Measurements from ENCODE around the gene ABCC6. TPM values are rescaled to one million over a fixed set of nuclear protein-coding genes. Genes with fewer than 3 reads are reported as not detected.
"Not testable (repeated sequence)": the region's sequence is repeated elsewhere in the genome, so short reads cannot be mapped to it uniquely, and the experiment has no call there.

The ABCC6 gene
- total and polyA plus RNA-seq, 8 donors: 12.4 to 44.0 (median 16.2) TPM

DNA sequence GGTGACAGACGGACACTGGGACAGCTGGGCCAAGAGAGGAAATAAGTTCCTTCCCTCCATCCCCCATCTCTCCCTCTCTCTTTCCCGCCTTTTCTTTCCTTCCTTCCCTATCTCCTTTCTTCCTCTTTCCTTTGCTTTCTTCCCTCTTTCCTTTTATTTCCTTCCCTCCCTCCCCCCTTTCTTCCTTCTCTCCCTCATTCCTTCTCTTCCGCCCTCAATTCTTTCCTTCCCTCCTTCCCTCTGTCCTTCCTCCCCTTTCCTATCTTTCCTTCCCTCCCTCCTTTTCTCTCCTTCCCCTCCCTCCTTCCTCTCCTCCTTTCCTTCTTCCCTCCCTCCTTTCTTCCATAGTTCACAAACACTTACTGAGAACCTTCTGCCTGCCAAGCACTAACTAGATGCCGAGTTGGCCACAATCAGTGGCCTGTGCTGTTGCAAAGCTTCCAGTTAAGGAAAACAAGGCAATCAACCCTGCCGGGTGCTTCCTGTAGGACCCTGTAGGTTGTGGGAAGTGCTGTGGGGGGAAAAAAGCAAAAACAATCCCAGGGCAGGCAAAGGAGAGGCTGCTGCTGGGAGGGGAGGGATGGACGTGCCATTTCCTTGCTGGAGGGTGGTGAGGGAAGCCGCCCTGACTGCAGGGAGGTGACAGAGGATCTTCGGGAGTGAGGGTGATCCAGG is 31.7 kb downstream of the ABCC6 start:
- Histone ChIP-seq H3K27me3 (no peaks in the 10 kb centered on the region), H3K4me1 (no peaks in the 10 kb centered on the region), H3K9me3 (no peaks in the 10 kb centered on the region), H3K27ac (no peak overlapping the region), H3K36me3 (peaks cover 0 to 4% of the 10 kb centered on the region in 2 donors), H3K4me3 (no peak overlapping the region)
- ATAC-seq: no peak
- intact Hi-C loops (cut with DNase I): no loop called here
- peak in 1 of 4 donors; percentile 26 for DNase-seq
- TF ChIP-seq, protein P1, sequence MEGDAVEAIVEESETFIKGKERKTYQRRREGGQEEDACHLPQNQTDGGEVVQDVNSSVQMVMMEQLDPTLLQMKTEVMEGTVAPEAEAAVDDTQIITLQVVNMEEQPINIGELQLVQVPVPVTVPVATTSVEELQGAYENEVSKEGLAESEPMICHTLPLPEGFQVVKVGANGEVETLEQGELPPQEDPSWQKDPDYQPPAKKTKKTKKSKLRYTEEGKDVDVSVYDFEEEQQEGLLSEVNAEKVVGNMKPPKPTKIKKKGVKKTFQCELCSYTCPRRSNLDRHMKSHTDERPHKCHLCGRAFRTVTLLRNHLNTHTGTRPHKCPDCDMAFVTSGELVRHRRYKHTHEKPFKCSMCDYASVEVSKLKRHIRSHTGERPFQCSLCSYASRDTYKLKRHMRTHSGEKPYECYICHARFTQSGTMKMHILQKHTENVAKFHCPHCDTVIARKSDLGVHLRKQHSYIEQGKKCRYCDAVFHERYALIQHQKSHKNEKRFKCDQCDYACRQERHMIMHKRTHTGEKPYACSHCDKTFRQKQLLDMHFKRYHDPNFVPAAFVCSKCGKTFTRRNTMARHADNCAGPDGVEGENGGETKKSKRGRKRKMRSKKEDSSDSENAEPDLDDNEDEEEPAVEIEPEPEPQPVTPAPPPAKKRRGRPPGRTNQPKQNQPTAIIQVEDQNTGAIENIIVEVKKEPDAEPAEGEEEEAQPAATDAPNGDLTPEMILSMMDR (IDR thresholded peaks at IDR 0.05): no peak

DNA sequence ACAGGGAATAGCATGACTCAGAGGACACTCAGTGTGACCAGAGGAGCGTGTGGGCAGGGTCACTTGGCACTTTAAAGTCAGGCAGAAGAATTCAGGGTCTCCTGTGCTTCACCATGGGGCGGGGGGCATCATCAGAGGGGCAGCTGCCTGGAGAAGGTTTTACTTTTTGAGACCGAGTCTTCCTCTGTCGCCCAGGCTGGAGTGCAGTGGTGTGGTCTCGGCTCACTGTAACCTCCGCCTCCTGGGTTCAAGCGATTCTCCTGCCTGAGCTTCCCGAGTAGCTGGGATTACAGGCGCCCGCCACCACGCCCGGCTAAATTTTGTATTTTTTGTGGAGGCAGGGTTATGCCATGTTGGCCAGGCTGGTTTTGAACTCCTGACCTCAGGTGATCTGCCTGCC is 32.3 kb downstream of the ABCC6 start:
- H3K27me3 ChIP-seq; H3K4me1 ChIP-seq; H3K27ac ChIP-seq; H3K4me3 ChIP-seq; intact Hi-C loops (cut with DNase I); ATAC-seq; H3K9me3 ChIP-seq; H3K36me3 ChIP-seq; DNase-seq: not testable (repeated sequence)

DNA sequence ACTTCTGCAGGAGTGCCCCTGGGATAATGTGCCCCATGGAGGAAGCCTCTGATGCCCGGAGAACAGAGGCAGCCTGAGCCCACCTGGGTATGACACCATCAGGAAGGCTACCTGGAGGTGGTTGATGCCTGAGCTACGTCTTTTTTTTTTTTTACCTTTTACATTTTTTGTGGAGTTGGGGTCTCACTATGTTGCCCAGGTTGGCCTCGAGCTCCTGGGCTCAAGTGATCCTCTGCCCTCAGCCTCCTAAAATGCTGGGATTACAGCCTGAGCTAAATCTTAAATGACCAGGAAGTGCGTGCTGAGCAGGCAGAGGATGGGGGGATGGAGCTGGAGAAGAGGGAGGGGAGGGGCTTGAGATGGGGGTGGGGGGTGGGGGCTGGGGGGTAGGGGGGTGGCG is 32.7 kb downstream of the ABCC6 start:
- Histone ChIP-seq H3K9me3 (no peaks in the 10 kb centered on the region), H3K4me3 (no peak overlapping the region), H3K27me3 (no peaks in the 10 kb centered on the region), H3K36me3 (peaks cover 0 to 8% of the 10 kb centered on the region in 2 donors), H3K4me1 (no peaks in the 10 kb centered on the region), H3K27ac (no peak overlapping the region)
- intact Hi-C loops (cut with DNase I): no loop called here
- ATAC-seq: no peak
- TF ChIP-seq, protein P1 (IDR thresholded peaks at IDR 0.05): no peak
- no peak for DNase-seq

DNA sequence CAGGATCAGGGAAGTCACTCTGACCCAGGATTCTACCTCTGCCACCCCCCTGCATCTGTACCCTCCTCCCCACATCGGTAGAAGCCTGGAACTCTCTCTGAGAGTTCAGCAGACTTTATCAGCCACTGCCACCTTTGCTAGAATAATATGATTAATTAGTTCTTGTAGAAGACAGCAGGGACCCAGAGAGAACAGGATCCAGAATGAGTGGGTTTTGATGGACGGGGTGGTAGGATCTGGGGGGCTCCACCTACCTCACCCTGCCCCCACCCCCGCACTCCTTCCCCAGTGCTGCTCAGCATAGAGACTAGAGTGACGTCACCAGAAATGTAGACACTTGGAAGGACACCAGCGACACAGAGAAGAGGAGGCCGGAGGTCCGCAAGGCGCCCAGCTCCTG is 33.5 kb downstream of the ABCC6 start:
- H3K4me3 ChIP-seq: no peak overlapping the region
- intact Hi-C loops (cut with DNase I): no loop called here
- TF ChIP-seq, protein P1 (IDR thresholded peaks at IDR 0.05): no peak
- H3K9me3 ChIP-seq: no peaks in the 10 kb centered on the region
- H3K27ac ChIP-seq: no peak overlapping the region
- ATAC-seq: no peak
- no peaks in the 10 kb centered on the region for H3K27me3 ChIP-seq
- no peak for DNase-seq
- H3K36me3 ChIP-seq: peaks cover 0 to 10% of the 10 kb centered on the region in 2 donors
- H3K4me1 ChIP-seq: no peaks in the 10 kb centered on the region

DNA sequence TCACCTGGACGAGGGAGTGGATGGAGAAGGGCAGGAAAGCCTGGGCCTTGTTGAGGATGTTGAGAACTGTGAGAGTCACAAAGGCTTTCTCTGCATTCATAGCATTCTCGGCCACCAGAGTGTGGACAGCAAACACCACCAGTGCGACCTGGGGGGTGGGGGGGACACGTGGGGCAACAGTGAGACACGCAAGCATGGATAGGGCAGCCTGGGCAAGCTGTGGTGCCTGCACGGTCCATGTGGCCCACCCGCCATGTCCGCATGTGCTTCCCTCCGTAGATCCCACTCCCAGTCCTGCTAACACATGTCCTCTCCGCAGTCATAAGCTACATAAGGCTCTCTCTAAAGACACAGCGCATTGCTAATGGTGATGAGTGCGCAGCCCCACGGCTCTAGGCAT is 34.5 kb downstream of the ABCC6 start:
- TF ChIP-seq, protein P1 (IDR thresholded peaks at IDR 0.05): no peak
- DNase-seq: no peak
- Histone ChIP-seq H3K36me3 (peaks cover 0 to 15% of the 10 kb centered on the region in 2 donors), H3K4me3 (no peak overlapping the region), H3K4me1 (no peaks in the 10 kb centered on the region), H3K27ac (no peak overlapping the region), H3K9me3 (no peaks in the 10 kb centered on the region), H3K27me3 (no peaks in the 10 kb centered on the region)
- ATAC-seq: no peak
- intact Hi-C loops (cut with DNase I): no loop called here

DNA sequence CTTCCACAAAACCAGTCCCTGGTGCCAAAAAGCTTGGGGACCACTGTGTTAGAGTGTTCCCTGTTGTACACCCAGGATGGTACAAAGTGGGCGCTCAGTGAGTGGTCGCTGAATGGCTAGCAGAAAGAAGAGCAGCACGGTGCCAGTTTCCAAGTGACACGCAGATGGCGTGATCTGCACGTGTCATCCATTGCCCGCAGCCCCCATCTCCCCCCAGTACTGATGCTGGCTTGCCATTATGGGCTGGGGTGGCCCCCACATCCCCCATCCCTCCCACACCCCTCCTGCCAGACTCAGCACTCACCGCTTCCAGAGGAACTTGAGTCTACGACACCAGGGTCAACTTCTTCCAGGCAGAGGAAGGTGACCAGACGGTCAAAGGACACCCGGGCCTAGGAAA is 36.5 kb downstream of the ABCC6 start:
- no peaks in the 10 kb centered on the region for H3K4me1 ChIP-seq
- no peaks in the 10 kb centered on the region for H3K9me3 ChIP-seq
- H3K27me3 ChIP-seq: no peaks in the 10 kb centered on the region
- intact Hi-C loops (cut with DNase I): no loop called here
- ATAC-seq: no peak
- no peak overlapping the region for H3K4me3 ChIP-seq
- peaks cover 0 to 15% of the 10 kb centered on the region in 2 donors for H3K36me3 ChIP-seq
- no peak for DNase-seq
- H3K27ac ChIP-seq: no peak overlapping the region
- TF ChIP-seq, protein P1 (IDR thresholded peaks at IDR 0.05): no peak

Measured in left lung (tissue), 10 donors.